ENCODE results near the gene ONECUT2. TPM values are rescaled to one million over a fixed set of nuclear protein-coding genes. Genes with fewer than 3 reads are reported as not detected.

ONECUT2 gene
- total RNA-seq, 1 donor: under 0.01 TPM

DNA sequence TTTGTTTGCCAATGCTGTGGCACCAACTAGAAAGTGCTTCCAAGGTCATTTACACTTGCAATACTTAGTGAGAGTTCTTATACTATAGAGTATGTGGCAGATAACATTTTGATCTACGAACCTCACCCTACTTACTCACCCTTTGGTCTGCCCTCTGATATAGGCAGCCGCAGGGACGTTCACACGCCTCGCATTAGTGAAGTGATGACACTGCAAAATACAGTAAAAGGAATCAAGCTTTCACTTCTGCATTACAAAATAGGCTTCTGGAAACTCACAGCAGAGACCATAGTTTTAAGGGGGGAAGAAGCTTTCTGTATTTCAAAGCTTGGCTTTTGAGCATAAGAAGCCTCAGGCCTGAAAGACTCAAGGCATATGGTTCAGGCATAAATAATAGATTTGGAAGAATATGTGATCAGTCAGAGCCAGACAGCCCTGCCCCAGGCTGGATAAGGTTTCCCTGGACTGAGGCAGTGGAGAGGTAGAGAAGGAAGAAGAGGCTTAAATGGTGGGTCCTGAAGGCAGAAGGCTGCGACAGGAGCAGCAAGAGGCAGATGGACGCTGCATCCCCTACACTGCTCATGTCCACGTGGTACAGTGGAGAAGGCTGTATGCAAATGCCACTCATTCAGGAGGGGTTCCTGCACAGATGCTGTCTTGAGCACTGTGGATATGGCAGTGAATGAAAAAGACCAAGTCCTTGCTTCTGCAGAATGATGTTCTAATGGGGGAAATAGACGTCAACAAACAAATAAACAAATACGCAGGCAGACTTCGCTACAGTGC, 88.2 kb downstream of the ONECUT2 start:
- TF ChIP-seq, protein P1, sequence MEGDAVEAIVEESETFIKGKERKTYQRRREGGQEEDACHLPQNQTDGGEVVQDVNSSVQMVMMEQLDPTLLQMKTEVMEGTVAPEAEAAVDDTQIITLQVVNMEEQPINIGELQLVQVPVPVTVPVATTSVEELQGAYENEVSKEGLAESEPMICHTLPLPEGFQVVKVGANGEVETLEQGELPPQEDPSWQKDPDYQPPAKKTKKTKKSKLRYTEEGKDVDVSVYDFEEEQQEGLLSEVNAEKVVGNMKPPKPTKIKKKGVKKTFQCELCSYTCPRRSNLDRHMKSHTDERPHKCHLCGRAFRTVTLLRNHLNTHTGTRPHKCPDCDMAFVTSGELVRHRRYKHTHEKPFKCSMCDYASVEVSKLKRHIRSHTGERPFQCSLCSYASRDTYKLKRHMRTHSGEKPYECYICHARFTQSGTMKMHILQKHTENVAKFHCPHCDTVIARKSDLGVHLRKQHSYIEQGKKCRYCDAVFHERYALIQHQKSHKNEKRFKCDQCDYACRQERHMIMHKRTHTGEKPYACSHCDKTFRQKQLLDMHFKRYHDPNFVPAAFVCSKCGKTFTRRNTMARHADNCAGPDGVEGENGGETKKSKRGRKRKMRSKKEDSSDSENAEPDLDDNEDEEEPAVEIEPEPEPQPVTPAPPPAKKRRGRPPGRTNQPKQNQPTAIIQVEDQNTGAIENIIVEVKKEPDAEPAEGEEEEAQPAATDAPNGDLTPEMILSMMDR (IDR thresholded peaks at IDR 0.05; ENCODE audit: insufficient read depth, low read depth, low read length): no peak
- H3K4me3 ChIP-seq (ENCODE audit: low read depth, low read length): no peak overlapping the region
- peak; percentile 10 for DNase-seq (ENCODE audit: low read depth)

DNA sequence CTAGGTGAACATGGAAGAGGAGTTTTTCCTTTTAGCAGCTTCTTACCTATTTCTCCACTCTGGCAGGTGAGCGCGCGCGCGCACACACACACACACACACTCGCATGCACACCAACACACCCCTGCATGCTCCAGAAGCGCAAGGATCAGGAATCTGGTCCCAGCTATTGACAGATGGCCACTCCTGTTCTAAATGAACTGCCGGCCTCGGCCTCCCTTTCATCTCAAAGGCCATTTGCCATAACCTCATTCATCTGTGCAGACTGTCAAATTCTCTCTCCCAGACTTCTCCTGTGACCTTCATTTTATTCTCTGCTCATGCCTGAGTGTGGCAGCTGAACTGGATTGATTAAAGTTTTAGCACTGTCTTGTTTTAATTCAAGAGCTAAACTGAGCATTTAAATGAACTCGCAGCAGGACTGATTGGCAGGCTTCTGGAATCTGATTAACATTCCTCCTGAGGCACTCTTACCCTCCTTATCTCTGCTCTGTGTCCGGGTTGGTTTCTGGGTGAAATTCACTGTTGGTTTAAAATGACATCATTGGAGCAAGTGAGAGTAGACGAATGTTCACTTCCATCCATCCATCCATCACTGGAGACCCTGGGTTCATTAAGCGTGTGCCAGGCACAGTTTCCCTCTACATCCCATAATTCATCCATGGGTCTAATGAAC, 92.5 kb downstream of the ONECUT2 start:
- H3K4me3 ChIP-seq (ENCODE audit: low read depth, low read length): no peak overlapping the region
- DNase-seq (ENCODE audit: low read depth): no peak
- TF ChIP-seq, protein P1 (IDR thresholded peaks at IDR 0.05; ENCODE audit: insufficient read depth, low read depth, low read length): no peak

DNA sequence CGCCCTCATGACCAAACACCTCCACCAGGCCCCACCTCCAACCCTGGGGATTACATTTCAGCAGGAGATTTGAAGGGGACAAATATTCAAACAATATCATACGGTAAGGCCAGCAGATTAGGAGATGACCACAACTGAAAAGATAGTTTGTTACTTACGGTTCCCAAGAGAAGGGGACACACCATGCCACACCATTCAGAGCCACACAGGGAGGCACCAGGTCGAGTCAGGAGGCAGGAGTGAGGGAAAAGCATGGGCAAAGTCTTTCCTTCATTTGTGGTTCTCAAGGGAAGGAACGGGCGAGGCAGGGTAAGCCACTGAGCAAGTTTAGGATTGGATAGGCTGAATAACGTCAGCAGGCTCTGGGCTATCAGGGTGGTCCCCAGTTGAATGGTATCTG, 94.0 kb downstream of the ONECUT2 start:
- TF ChIP-seq, protein P1 (IDR thresholded peaks at IDR 0.05; ENCODE audit: insufficient read depth, low read depth, low read length): no peak
- DNase-seq (ENCODE audit: low read depth): no peak
- H3K4me3 ChIP-seq (ENCODE audit: low read depth, low read length): no peak overlapping the region

GRCh38 chr18:57533006-57533867, 98.1 kb downstream of the ONECUT2 start:
- no peak overlapping the region for H3K4me3 ChIP-seq (ENCODE audit: low read depth, low read length)
- TF ChIP-seq, protein P1 (IDR thresholded peaks at IDR 0.05; ENCODE audit: insufficient read depth, low read depth, low read length): no peak
- peak; percentile 7 for DNase-seq (ENCODE audit: low read depth)

- TF ChIP-seq, protein P1 (IDR thresholded peaks at IDR 0.05; ENCODE audit: insufficient read depth, low read depth, low read length): no peak
- no peak for DNase-seq (ENCODE audit: low read depth)
- no peak overlapping the region for H3K4me3 ChIP-seq (ENCODE audit: low read depth, low read length)
Measured at GRCh38 chr18:57533868-57534510, 98.8 kb downstream of the ONECUT2 start.

GRCh38 chr18:57534511-57534909, 99.3 kb downstream of the ONECUT2 start:
- TF ChIP-seq, protein P1 (IDR thresholded peaks at IDR 0.05; ENCODE audit: insufficient read depth, low read depth, low read length): no peak
- DNase-seq (ENCODE audit: low read depth): no peak
- no peak overlapping the region for H3K4me3 ChIP-seq (ENCODE audit: low read depth, low read length)

All from fibroblast of villous mesenchyme (primary cell).